Measurements from ENCODE around the gene SMPD2.

SMPD2 gene

GRCh38 chr6:109473120-109473519, 32.6 kb downstream of the SMPD2 start:
- TF ChIP-seq, protein P1, sequence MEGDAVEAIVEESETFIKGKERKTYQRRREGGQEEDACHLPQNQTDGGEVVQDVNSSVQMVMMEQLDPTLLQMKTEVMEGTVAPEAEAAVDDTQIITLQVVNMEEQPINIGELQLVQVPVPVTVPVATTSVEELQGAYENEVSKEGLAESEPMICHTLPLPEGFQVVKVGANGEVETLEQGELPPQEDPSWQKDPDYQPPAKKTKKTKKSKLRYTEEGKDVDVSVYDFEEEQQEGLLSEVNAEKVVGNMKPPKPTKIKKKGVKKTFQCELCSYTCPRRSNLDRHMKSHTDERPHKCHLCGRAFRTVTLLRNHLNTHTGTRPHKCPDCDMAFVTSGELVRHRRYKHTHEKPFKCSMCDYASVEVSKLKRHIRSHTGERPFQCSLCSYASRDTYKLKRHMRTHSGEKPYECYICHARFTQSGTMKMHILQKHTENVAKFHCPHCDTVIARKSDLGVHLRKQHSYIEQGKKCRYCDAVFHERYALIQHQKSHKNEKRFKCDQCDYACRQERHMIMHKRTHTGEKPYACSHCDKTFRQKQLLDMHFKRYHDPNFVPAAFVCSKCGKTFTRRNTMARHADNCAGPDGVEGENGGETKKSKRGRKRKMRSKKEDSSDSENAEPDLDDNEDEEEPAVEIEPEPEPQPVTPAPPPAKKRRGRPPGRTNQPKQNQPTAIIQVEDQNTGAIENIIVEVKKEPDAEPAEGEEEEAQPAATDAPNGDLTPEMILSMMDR (conservative IDR thresholded peaks at IDR 0.05): no peak
- no peak overlapping the region for H3K27ac ChIP-seq

- H3K27ac ChIP-seq: peak overlapping the region; percentile 66
- TF ChIP-seq, protein P1 (conservative IDR thresholded peaks at IDR 0.05): no peak
Measured at GRCh38 chr6:109474995-109475394, 34.5 kb downstream of the SMPD2 start.

GRCh38 chr6:109475625-109476024, 35.1 kb downstream of the SMPD2 start:
- TF ChIP-seq, protein P1 (conservative IDR thresholded peaks at IDR 0.05): no peak
- peak overlapping the region; percentile 66 for H3K27ac ChIP-seq

GRCh38 chr6:109477184-109477583, 36.7 kb downstream of the SMPD2 start:
- H3K27ac ChIP-seq: peak overlapping the region; percentile 66
- TF ChIP-seq, protein P1 (conservative IDR thresholded peaks at IDR 0.05): no peak

- TF ChIP-seq, protein P1 (conservative IDR thresholded peaks at IDR 0.05): no peak
- H3K27ac ChIP-seq: peak overlapping the region; percentile 66
Measured at GRCh38 chr6:109477725-109478124, 37.2 kb downstream of the SMPD2 start.

- TF ChIP-seq, protein P1 (conservative IDR thresholded peaks at IDR 0.05): no peak
- H3K27ac ChIP-seq: peak overlapping the region; percentile 66; the same call in 1 of the 2 replicates
Measured at GRCh38 chr6:109478222-109478805, 37.8 kb downstream of the SMPD2 start.

- H3K27ac ChIP-seq: peak overlapping the region; percentile 66; the same call in 1 of the 2 replicates
- TF ChIP-seq, protein P1 (conservative IDR thresholded peaks at IDR 0.05): no peak
Measured at GRCh38 chr6:109478841-109479624, 38.5 kb downstream of the SMPD2 start.
